Measurements from ENCODE around the gene OR5H1. TPM values are rescaled to one million over a fixed set of nuclear protein-coding genes. Genes with fewer than 3 reads are reported as not detected.

Gene OR5H1
- total RNA-seq, 2 donors from 2014 or later = 0.09 to 0.22 TPM

- Mint-ChIP-seq H3K4me3 (no peak overlapping the region), H3K27me3 (ENCODE audit: insufficient read depth) (no peaks in the 10 kb centered on the region), H3K9me3 (peaks cover 15% of the 10 kb centered on the region), H3K36me3 (ENCODE audit: low read depth) (no peaks in the 10 kb centered on the region), H3K4me1 (no peaks in the 10 kb centered on the region), H3K27ac (no peak overlapping the region)
- H3K9me3 ChIP-seq (ENCODE audit: control insufficient read depth, low read length) = peaks cover 9% of the 10 kb centered on the region
- no peak for TF ChIP-seq CTCF (conservative IDR thresholded peaks at IDR 0.05)
- H3K4me3 ChIP-seq (ENCODE audit: low read length) = no peak overlapping the region
- H3K27me3 ChIP-seq (ENCODE audit: control insufficient read depth, insufficient read depth, low read length, poor library complexity, severe bottlenecking) = no peaks in the 10 kb centered on the region
- H3K9ac ChIP-seq (ENCODE audit: extremely low read depth, low read length, poor library complexity, severe bottlenecking) = no peak overlapping the region
- no peaks in the 10 kb centered on the region for H3K36me3 ChIP-seq (ENCODE audit: control insufficient read depth, insufficient read depth, low read length)
- H3K4me1 ChIP-seq (ENCODE audit: control insufficient read depth, insufficient read depth, low read length) = no peaks in the 10 kb centered on the region
- H3K27ac ChIP-seq (ENCODE audit: low read depth, low read length) = no peak overlapping the region
- no peak for DNase-seq
Observed at GRCh38 chr3:98110550-98110908, 20.0 kb upstream of the OR5H1 start.

- H3K4me1 ChIP-seq (ENCODE audit: control insufficient read depth, insufficient read depth, low read length) = no peaks in the 10 kb centered on the region
- no peak overlapping the region for H3K9ac ChIP-seq (ENCODE audit: extremely low read depth, low read length, poor library complexity, severe bottlenecking)
- H3K27me3 ChIP-seq (ENCODE audit: control insufficient read depth, insufficient read depth, low read length, poor library complexity, severe bottlenecking) = no peaks in the 10 kb centered on the region
- H3K4me3 ChIP-seq (ENCODE audit: low read length) = no peak overlapping the region
- no peaks in the 10 kb centered on the region for H3K36me3 ChIP-seq (ENCODE audit: control insufficient read depth, insufficient read depth, low read length)
- Mint-ChIP-seq H3K9me3 (peaks cover 15% of the 10 kb centered on the region), H3K27me3 (ENCODE audit: insufficient read depth) (no peaks in the 10 kb centered on the region), H3K27ac (no peak overlapping the region), H3K36me3 (ENCODE audit: low read depth) (no peaks in the 10 kb centered on the region), H3K4me3 (no peak overlapping the region), H3K4me1 (no peaks in the 10 kb centered on the region)
- peaks cover 9% of the 10 kb centered on the region for H3K9me3 ChIP-seq (ENCODE audit: control insufficient read depth, low read length)
- 89% methylated on average over 1 to 3 of the region's 3 CpGs for WGBS, 2 experiments (ENCODE audit: insufficient coverage in 1 of 2, insufficient read length in 1 of 2)
- TF ChIP-seq CTCF (conservative IDR thresholded peaks at IDR 0.05) = peak; percentile 51
- H3K27ac ChIP-seq (ENCODE audit: low read depth, low read length) = no peak overlapping the region
- no peak for DNase-seq
Observed at GRCh38 chr3:98114264-98114663, 16.3 kb upstream of the OR5H1 start.

- Mint-ChIP-seq H3K9me3 (peaks cover 8% of the 10 kb centered on the region), H3K36me3 (ENCODE audit: low read depth) (no peaks in the 10 kb centered on the region), H3K4me1 (no peaks in the 10 kb centered on the region), H3K27ac (no peak overlapping the region), H3K4me3 (no peak overlapping the region), H3K27me3 (ENCODE audit: insufficient read depth) (no peaks in the 10 kb centered on the region)
- Histone ChIP-seq H3K4me1 (ENCODE audit: control insufficient read depth, insufficient read depth, low read length) (no peaks in the 10 kb centered on the region), H3K27me3 (ENCODE audit: control insufficient read depth, insufficient read depth, low read length, poor library complexity, severe bottlenecking) (no peaks in the 10 kb centered on the region), H3K36me3 (ENCODE audit: control insufficient read depth, insufficient read depth, low read length) (no peaks in the 10 kb centered on the region), H3K4me3 (ENCODE audit: low read length) (no peak overlapping the region), H3K9me3 (ENCODE audit: control insufficient read depth, low read length) (peaks cover 9% of the 10 kb centered on the region), H3K27ac (ENCODE audit: low read depth, low read length) (no peak overlapping the region), H3K9ac (ENCODE audit: extremely low read depth, low read length, poor library complexity, severe bottlenecking) (no peak overlapping the region)
- no peak for TF ChIP-seq CTCF (conservative IDR thresholded peaks at IDR 0.05)
- no peak for DNase-seq
- WGBS, 2 experiments (ENCODE audit: insufficient coverage in 1 of 2, insufficient read length in 1 of 2) = 100% methylated on average over 1 of the region's 1 CpG; no CpG with 5 or more reads in 1 of the 2 experiments
Observed at GRCh38 chr3:98115717-98116116, 14.8 kb upstream of the OR5H1 start.
